ENCODE data around the gene RAB30. TPM values are rescaled to one million over a fixed set of nuclear protein-coding genes. Genes with fewer than 3 reads are reported as not detected.
"Not testable (repeated sequence)": the region's sequence is repeated elsewhere in the genome, so short reads cannot be mapped to it uniquely, and the experiment has no call there.

RAB30 gene
- total RNA-seq, 1 donor from 2014 or later: 24.7 TPM

DNA sequence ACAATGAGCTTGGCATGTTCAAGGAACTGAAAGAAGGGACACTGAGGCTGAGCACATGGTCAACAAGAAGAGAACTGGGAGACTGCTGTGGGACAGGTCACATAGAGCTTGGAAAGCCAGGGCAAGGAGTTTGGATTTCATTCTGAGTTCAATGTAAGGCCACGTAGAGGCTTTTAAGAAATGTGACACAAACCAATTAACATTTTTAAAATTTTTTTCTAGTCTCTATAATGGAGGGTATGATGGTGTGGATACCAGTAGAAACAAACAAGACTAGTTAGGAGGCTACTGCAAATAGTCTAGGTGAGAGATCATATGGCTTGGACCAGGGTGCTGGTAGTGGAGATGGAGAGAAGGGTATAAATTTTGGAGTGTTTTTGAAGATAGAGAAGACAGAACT is 56.7 kb downstream of the RAB30 start:
- Histone ChIP-seq H3K4me3 (no peak overlapping the region), H3K36me3 (no peaks in the 10 kb centered on the region), H3K9me3 (replicated peaks) (no peaks in the 10 kb centered on the region), H3K27me3 (ENCODE audit: low read depth) (no peaks in the 10 kb centered on the region), H3K4me1 (peaks cover 71% of the 10 kb centered on the region), H3K27ac (replicated peaks) (no peak overlapping the region)
- TF ChIP-seq, protein P1, sequence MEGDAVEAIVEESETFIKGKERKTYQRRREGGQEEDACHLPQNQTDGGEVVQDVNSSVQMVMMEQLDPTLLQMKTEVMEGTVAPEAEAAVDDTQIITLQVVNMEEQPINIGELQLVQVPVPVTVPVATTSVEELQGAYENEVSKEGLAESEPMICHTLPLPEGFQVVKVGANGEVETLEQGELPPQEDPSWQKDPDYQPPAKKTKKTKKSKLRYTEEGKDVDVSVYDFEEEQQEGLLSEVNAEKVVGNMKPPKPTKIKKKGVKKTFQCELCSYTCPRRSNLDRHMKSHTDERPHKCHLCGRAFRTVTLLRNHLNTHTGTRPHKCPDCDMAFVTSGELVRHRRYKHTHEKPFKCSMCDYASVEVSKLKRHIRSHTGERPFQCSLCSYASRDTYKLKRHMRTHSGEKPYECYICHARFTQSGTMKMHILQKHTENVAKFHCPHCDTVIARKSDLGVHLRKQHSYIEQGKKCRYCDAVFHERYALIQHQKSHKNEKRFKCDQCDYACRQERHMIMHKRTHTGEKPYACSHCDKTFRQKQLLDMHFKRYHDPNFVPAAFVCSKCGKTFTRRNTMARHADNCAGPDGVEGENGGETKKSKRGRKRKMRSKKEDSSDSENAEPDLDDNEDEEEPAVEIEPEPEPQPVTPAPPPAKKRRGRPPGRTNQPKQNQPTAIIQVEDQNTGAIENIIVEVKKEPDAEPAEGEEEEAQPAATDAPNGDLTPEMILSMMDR (IDR thresholded peaks at IDR 0.05; ENCODE audit: borderline replicate concordance): no peak
- DNase-seq: no peak
- intact Hi-C loops (cut with micrococcal nuclease): no loop called here

DNA sequence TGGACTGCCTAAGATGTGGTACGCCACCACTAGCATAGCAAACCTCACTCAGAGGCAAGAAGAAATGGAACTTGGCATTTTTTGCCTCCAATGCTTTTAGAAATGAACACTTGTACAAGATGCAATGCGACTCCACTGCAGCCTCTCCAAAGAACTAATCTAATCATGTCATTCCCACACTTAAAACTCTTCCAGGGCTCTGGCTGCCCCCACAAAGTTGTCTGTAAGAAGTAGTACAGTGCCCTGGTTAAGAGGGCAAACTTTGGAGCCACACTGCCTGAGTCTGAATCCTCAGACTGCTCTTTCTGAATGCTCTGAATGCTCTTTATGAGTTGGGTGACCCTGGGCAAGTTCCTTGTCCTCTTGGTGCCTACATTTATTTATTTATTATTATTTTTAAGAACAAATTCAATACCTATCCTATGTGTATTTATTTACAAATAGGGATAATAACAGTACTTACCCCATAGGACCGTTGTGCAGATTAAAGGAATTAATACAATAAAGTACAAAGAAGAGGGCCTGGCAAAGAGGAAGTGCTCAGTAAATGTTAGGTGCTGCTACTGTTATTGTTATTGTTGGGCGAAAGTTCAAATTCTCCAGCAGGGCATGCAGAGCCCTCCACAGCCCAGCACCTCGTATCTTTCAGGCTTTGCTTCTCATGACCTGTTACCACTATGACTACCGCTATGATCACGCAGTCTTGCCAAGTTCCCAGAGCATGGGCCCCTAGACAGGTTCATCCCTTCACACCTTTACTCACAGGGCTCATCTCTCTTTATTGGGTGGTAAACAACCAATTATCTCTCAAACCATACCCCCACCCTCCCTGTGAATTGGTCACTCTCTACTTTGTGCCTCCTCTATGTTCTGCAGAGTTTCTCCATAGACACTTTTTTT is 59.3 kb downstream of the RAB30 start:
- no peaks in the 10 kb centered on the region for H3K9me3 ChIP-seq (replicated peaks)
- intact Hi-C loops (cut with micrococcal nuclease): no loop called here
- H3K27me3 ChIP-seq (ENCODE audit: low read depth): no peaks in the 10 kb centered on the region
- TF ChIP-seq, protein P1 (IDR thresholded peaks at IDR 0.05; ENCODE audit: borderline replicate concordance): no peak
- peak overlapping the region; percentile 61 for H3K27ac ChIP-seq (replicated peaks)
- DNase-seq: no peak
- H3K36me3 ChIP-seq: no peaks in the 10 kb centered on the region
- peaks cover 83% of the 10 kb centered on the region for H3K4me1 ChIP-seq
- no peak overlapping the region for H3K4me3 ChIP-seq

GRCh38 chr11:83011333-83012167 is 60.1 kb downstream of the RAB30 start:
- Histone ChIP-seq H3K9me3 (replicated peaks) (no peaks in the 10 kb centered on the region), H3K4me3 (no peak overlapping the region), H3K4me1 (peaks cover 90% of the 10 kb centered on the region), H3K27me3 (ENCODE audit: low read depth) (no peaks in the 10 kb centered on the region), H3K27ac (replicated peaks) (peak overlapping the region; percentile 61), H3K36me3 (no peaks in the 10 kb centered on the region)
- TF ChIP-seq, protein P1 (IDR thresholded peaks at IDR 0.05; ENCODE audit: borderline replicate concordance): no peak
- DNase-seq: no peak
- intact Hi-C loops (cut with micrococcal nuclease): no loop called here

- peaks cover 93% of the 10 kb centered on the region for H3K4me1 ChIP-seq
- DNase-seq: no peak
Observed at GRCh38 chr11:83009999-83010398, 61.7 kb downstream of the RAB30 start.

GRCh38 chr11:83009136-83009535 is 62.6 kb downstream of the RAB30 start:
- intact Hi-C loops (cut with micrococcal nuclease): loop anchor here (10.0 kb wide), 1 partner anchor 56 kb away; no protein-coding TSS in a partner anchor
- not testable (repeated sequence) for H3K4me3 ChIP-seq; H3K36me3 ChIP-seq; H3K9me3 ChIP-seq (replicated peaks); H3K27me3 ChIP-seq (ENCODE audit: low read depth); DNase-seq
- Histone ChIP-seq H3K4me1 (peaks cover 92% of the 10 kb centered on the region), H3K27ac (replicated peaks) (peak overlapping the region; percentile 81)

More at GRCh38 chr11:83009999-83010398, 61.7 kb downstream of the RAB30 start:
- intact Hi-C loops (cut with micrococcal nuclease): loop anchor here (10.0 kb wide), 1 partner anchor 55 kb away; no protein-coding TSS in a partner anchor
- no peak overlapping the region for H3K4me3 ChIP-seq
- H3K9me3 ChIP-seq (replicated peaks): no peaks in the 10 kb centered on the region
- no peaks in the 10 kb centered on the region for H3K27me3 ChIP-seq (ENCODE audit: low read depth)
- H3K27ac ChIP-seq (replicated peaks): peak overlapping the region; percentile 7
- TF ChIP-seq, protein P1 (IDR thresholded peaks at IDR 0.05; ENCODE audit: borderline replicate concordance): no peak
- H3K36me3 ChIP-seq: no peaks in the 10 kb centered on the region

Measured in left ventricle myocardium inferior (tissue), 1 donor.